DOHH2 (cell line): ENCODE data around the gene CGNL1.

Experiments used
- EZH2phosphoT487 ChIP-seq: fragments of 200-600 bp; sonication (generic); IDR thresholded peaks from 2 replicates; pipeline ENCODE4 v1.6.1; 2017; ENCODE audit warnings: borderline replicate concordance, mild to moderate bottlenecking, antibody characterized with exemption, low read length, moderate library complexity, mixed read lengths
- TF ChIP-seq, protein P1 (sequence below): fragments of 200-600 bp; sonication (generic); IDR thresholded peaks from one replicate; pipeline ENCODE4 v1.5.1; 2014; ENCODE audit warnings: antibody characterized with exemption, mild to moderate bottlenecking, low read depth, low read length; ENCODE audit not compliant: poor library complexity, severe bottlenecking

DNA sequence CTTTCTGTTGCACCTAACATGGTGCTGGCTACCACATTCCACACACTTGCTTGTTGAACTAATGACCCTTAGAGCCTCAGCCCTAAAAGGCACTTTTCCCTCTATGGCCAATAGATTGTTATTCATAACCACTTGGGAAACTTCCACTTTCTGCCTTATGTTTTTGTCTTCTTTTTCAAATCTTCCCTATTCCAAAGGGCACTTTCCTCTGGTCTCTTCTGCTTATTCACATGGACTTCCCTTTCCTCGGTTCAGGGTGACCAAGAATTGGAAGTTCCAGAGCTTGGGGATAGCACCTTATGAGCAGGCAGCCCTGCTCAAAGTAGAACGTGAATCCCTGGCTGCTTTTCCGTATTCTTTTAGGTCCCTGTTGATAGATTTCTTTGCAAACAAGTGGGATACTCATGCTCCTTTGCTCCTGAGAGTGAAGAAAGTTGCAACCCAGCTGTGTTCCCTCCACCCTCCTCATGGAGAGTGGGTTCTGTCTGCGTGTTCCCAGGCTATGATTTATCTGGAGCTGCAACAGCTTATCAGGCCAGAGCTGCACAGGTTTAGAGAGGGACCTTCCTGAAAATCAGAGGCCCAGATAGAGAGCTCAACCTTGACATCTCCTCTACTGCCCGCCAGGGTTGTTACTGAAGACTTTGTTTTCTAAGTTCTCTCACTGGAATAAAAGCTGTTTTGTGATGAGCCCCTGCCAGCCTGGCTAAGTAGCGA, 156.6 kb downstream of the CGNL1 start:
- TF ChIP-seq, protein P1, sequence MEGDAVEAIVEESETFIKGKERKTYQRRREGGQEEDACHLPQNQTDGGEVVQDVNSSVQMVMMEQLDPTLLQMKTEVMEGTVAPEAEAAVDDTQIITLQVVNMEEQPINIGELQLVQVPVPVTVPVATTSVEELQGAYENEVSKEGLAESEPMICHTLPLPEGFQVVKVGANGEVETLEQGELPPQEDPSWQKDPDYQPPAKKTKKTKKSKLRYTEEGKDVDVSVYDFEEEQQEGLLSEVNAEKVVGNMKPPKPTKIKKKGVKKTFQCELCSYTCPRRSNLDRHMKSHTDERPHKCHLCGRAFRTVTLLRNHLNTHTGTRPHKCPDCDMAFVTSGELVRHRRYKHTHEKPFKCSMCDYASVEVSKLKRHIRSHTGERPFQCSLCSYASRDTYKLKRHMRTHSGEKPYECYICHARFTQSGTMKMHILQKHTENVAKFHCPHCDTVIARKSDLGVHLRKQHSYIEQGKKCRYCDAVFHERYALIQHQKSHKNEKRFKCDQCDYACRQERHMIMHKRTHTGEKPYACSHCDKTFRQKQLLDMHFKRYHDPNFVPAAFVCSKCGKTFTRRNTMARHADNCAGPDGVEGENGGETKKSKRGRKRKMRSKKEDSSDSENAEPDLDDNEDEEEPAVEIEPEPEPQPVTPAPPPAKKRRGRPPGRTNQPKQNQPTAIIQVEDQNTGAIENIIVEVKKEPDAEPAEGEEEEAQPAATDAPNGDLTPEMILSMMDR, result no peak
- TF ChIP-seq EZH2phosphoT487, result no peak
